B cell (primary cell): Measurements from ENCODE around the gene MT4. TPM values are rescaled to one million over a fixed set of nuclear protein-coding genes. Genes with fewer than 3 reads are reported as not detected.

Source experiments
- ATAC-seq: fragments of 200-7000 bp; cut with Tn5 transposase; one replicate; pipeline ENCODE4 v1.10.0; 2021; ENCODE audit warnings: low read depth, mild to moderate bottlenecking, moderate number of reproducible peaks, moderate library complexity
- CTCF ChIA-PET: fragments of 350-600 bp; sonication (Branson Sonifier 250); formaldehyde crosslinking; loops from one replicate; lab custom pipeline; 2021; ENCODE audit warnings: antibody characterized with exemption, inconsistent platforms; lab: Charles Lee
- POLR2A ChIA-PET: fragments of 350-600 bp; sonication (Branson Sonifier 250); formaldehyde crosslinking; loops from one replicate; lab custom pipeline; 2021; ENCODE audit warnings: antibody characterized with exemption; lab: Charles Lee
- DNase-seq: peaks from one replicate; pipeline ENCODE4 v3.0.0; 2013
- H2AFZ ChIP-seq: 2 replicates; pipeline ENCODE4 v1.6.1; 2012; ENCODE audit warnings: mild to moderate bottlenecking, low read depth, low read length; ENCODE audit not compliant: insufficient read depth, poor library complexity, severe bottlenecking
- H3K27ac ChIP-seq, 2 donors: 1 replicate in 1 of 2; 2 replicates in 1 of 2; pipeline ENCODE4 v1.5.1; 2012 to 2013; ENCODE audit warnings: low read length in 2 of 2, mild to moderate bottlenecking in 2 of 2, moderate library complexity in 1 of 2
- H3K27me3 ChIP-seq, 4 experiments: fragments of 200-600 bp in 1 of 4; sonication (generic) in 1 of 4; replicated peaks in 1 of 4; 1 replicate in 2 of 4; 2 replicates in 2 of 4; pipeline versions ENCODE4 v1.6.1 to v1.7.0; 2013 to 2016; ENCODE audit warnings: low read length in 3 of 4, mild to moderate bottlenecking in 2 of 4, mixed read lengths in 1 of 4, moderate library complexity in 1 of 4; ENCODE audit not compliant: insufficient read depth in 4 of 4, control insufficient read depth in 3 of 4; ENCODE audit errors: control extremely low read depth in 1 of 4
- H3K36me3 ChIP-seq, 2 experiments: replicated peaks in 1 of 2; 1 replicate in 1 of 2; 2 replicates in 1 of 2; pipeline versions ENCODE4 v1.6.1 to v1.7.1; 2013; ENCODE audit warnings: low read length in 1 of 2; ENCODE audit not compliant: insufficient read depth in 2 of 2, control insufficient read depth in 1 of 2; ENCODE audit errors: control extremely low read depth in 1 of 2, extremely low read depth in 1 of 2
- H3K4me1 ChIP-seq, 2 donors: fragments of 200-600 bp in 1 of 2; sonication (generic) in 1 of 2; 1 replicate in 1 of 2; 2 replicates in 1 of 2; pipeline versions ENCODE4 v1.5.1 to v1.6.1; 2013 to 2017; ENCODE audit warnings: low read length in 2 of 2; ENCODE audit not compliant: control insufficient read depth in 2 of 2, insufficient read depth in 2 of 2
- H3K4me2 ChIP-seq: replicated peaks from 2 replicates; pipeline ENCODE3; 2012; ENCODE audit warnings: mild to moderate bottlenecking, low read depth, low read length; ENCODE audit not compliant: poor library complexity, severe bottlenecking
- H3K4me3 ChIP-seq, 5 experiments: fragments of 200-600 bp in 1 of 5; sonication (generic) in 1 of 5; 1 replicate in 3 of 5; 2 replicates in 2 of 5; pipeline versions ENCODE4 v1.5.1 to v1.7.0; 2011 to 2016; ENCODE audit warnings: low read length in 4 of 5, mild to moderate bottlenecking in 4 of 5, low read depth in 2 of 5, control low read depth in 1 of 5, moderate library complexity in 1 of 5; ENCODE audit not compliant: insufficient read depth in 1 of 5; ENCODE audit errors: control extremely low read depth in 1 of 5, extremely low read depth in 1 of 5
- H3K79me2 ChIP-seq: fragments of 200-600 bp; sonication (generic); one replicate; pipeline ENCODE4 v1.6.0; 2016; ENCODE audit warnings: low read length; ENCODE audit not compliant: control insufficient read depth, insufficient read depth
- H3K9ac ChIP-seq: fragments of 200-600 bp; sonication (generic); 2 replicates; pipeline ENCODE4 v1.6.1; 2017; ENCODE audit warnings: mild to moderate bottlenecking, low read length, moderate library complexity
- H3K9me3 ChIP-seq, 3 donors: one replicate each; pipeline versions ENCODE4 v1.6.1 to v1.7.1; 2013; ENCODE audit warnings: low read length in 2 of 3; ENCODE audit not compliant: control insufficient read depth in 2 of 3, insufficient read depth in 1 of 3; ENCODE audit errors: control extremely low read depth in 1 of 3
- H4K20me1 ChIP-seq: 2 replicates; pipeline ENCODE4 v1.6.0; 2012; ENCODE audit warnings: mild to moderate bottlenecking, low read length; ENCODE audit not compliant: insufficient read depth, control insufficient read depth, poor library complexity, severe bottlenecking
- H3K27ac Mint-ChIP-seq: one replicate; pipeline ENCODE4 v1.8.0; 2021; ENCODE audit warnings: mixed read lengths
- H3K27me3 Mint-ChIP-seq: one replicate; pipeline ENCODE4 v1.8.0; 2021; ENCODE audit warnings: mixed read lengths
- H3K4me1 Mint-ChIP-seq: one replicate; pipeline ENCODE4 v1.8.0; 2021; ENCODE audit warnings: mixed read lengths
- H3K4me3 Mint-ChIP-seq: one replicate; pipeline ENCODE4 v1.8.0; 2021; ENCODE audit warnings: mixed read lengths
- H3K9me3 Mint-ChIP-seq: one replicate; pipeline ENCODE4 v1.8.0; 2022; ENCODE audit warnings: mixed read lengths; ENCODE audit not compliant: insufficient read depth
- EZH2 ChIP-seq: IDR thresholded peaks from 2 replicates; pipeline ENCODE4 v1.6.1; 2012; ENCODE audit warnings: borderline replicate concordance, low read depth, mild to moderate bottlenecking, moderate library complexity, low read length; ENCODE audit not compliant: insufficient read depth, poor library complexity, severe bottlenecking
- WGBS: methylation state at CpG from one replicate; pipeline ENCODE4 v1.1.5; 2013; ENCODE audit warnings: missing lambda C conversion rate; ENCODE audit not compliant: insufficient coverage; 5-methylcytosine and 5-hydroxymethylcytosine counted together
- intact Hi-C: fragments of 100-400 bp; cut with micrococcal nuclease; formaldehyde crosslinking; loops from one replicate; pipeline ENCODE4 v1.10.0; 2022
- polyA plus RNA-seq: library from polyadenylated mRNA; depleted of rRNA; stranded (reverse); fragments of >200 nt; gene quantifications from 2 replicates; pipeline ENCODE4 v1.2.3, GENCODE V29; 2012
- total RNA-seq, 2 donors: library from RNA; stranded (reverse); fragments of 120-200 nt in 1 of 2; gene quantifications; 1 replicate in 1 of 2; 2 replicates in 1 of 2; pipeline versions ENCODE4 v1.2.3 to v1.2.4, GENCODE V29; 2013 to 2022
- TF ChIP-seq, protein P1 (sequence below): fragments of 200-600 bp; IDR thresholded peaks from one replicate; pipeline ENCODE4 v1.8.0; 2022; ENCODE audit warnings: antibody characterized with exemption, mild to moderate bottlenecking

The MT4 gene
- total and polyA plus RNA-seq, 2 donors (not counting 1 experiment from before 2014, with no cell fraction given), result not detected

DNA sequence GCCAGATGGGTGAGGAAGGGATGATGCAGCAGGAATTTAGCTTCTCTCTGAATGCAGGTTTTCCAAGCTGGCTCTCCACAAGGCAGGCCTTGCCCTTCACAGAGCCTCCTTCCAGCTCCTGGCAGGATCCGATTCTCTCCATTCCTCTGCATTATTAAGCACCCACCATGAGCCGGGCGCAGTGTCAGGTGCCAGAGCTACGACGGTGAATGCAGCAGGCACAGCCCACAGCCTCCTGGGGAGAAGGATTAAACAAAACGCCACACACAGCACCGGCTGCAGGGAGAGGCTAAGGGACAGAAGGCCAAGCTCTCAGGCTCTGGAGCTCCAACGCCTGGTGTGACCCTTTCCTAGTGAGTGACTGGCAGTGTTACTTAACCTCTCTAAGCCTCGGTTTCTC, 36.5 kb downstream of the MT4 start:
- H3K79me2 ChIP-seq, result no peaks in the 10 kb centered on the region
- TF ChIP-seq EZH2, result no peak
- TF ChIP-seq, protein P1, sequence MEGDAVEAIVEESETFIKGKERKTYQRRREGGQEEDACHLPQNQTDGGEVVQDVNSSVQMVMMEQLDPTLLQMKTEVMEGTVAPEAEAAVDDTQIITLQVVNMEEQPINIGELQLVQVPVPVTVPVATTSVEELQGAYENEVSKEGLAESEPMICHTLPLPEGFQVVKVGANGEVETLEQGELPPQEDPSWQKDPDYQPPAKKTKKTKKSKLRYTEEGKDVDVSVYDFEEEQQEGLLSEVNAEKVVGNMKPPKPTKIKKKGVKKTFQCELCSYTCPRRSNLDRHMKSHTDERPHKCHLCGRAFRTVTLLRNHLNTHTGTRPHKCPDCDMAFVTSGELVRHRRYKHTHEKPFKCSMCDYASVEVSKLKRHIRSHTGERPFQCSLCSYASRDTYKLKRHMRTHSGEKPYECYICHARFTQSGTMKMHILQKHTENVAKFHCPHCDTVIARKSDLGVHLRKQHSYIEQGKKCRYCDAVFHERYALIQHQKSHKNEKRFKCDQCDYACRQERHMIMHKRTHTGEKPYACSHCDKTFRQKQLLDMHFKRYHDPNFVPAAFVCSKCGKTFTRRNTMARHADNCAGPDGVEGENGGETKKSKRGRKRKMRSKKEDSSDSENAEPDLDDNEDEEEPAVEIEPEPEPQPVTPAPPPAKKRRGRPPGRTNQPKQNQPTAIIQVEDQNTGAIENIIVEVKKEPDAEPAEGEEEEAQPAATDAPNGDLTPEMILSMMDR, result no peak
- peaks cover 2% of the 10 kb centered on the region for H3K4me1 Mint-ChIP-seq
- intact Hi-C loops, result loop anchor here (10.0 kb wide), 1 partner anchor 313 kb away; no protein-coding TSS in a partner anchor
- H3K27me3 Mint-ChIP-seq, result peaks cover 26% of the 10 kb centered on the region
- H4K20me1 ChIP-seq, result no peaks in the 10 kb centered on the region
- ChIA-PET CTCF (interaction anchor here (0.8 to 2.3 kb wide), 15 partner anchors 9 to 162 kb away, joined by 3 to 15 read pairs (median 5); no protein-coding TSS in a partner anchor), POLR2A (no interaction called here)
- no peak overlapping the region for H3K4me3 ChIP-seq
- H3K4me2 ChIP-seq, result no peak overlapping the region
- H3K9ac ChIP-seq, result no peak overlapping the region
- no peak for ATAC-seq
- no peaks in the 10 kb centered on the region for H3K4me1 ChIP-seq
- H3K9me3 ChIP-seq, result no peaks in the 10 kb centered on the region
- H3K9me3 Mint-ChIP-seq, result no peaks in the 10 kb centered on the region
- no peaks in the 10 kb centered on the region for H3K36me3 ChIP-seq
- no peak overlapping the region for H3K4me3 Mint-ChIP-seq
- no peak overlapping the region for H3K27ac Mint-ChIP-seq
- no peak overlapping the region for H2AFZ ChIP-seq
- H3K27ac ChIP-seq, result no peak overlapping the region
- DNase-seq, result no peak
- peaks cover 0 to 11% (median 3%) of the 10 kb centered on the region in 4 experiments for H3K27me3 ChIP-seq
- WGBS, result 85% methylated on average over 8 of the region's 9 CpGs

DNA sequence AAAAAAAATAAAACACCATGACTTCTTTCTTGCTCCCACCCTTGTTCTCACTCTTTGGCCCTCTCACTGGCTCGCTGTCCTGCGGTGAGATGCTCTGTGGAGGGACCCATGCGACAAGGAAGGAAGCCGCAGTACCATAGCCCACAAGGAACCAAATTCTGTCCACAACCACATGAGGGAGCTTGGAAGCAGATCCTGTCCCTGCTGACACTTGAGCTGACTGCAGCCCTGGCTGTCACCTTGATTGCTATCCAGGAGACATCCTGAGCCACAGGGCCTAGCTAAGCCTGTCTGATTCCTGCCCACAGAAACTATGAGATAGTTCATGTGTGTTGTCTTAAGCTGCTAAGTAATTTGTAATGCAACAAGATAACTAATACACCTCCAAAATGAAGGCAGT, 38.7 kb downstream of the MT4 start:
- no peak overlapping the region for H3K9ac ChIP-seq
- no peak for TF ChIP-seq EZH2
- TF ChIP-seq, protein P1, result no peak
- intact Hi-C loops, result loop anchor here (10.0 kb wide), 1 partner anchor 311 kb away; no protein-coding TSS in a partner anchor
- Mint-ChIP-seq H3K4me1 (peaks cover 12% of the 10 kb centered on the region), H3K27me3 (peaks cover 19% of the 10 kb centered on the region), H3K4me3 (no peak overlapping the region), H3K9me3 (no peaks in the 10 kb centered on the region), H3K27ac (no peak overlapping the region)
- no peak overlapping the region for H2AFZ ChIP-seq
- ATAC-seq (no peak), DNase-seq (no peak)
- peaks cover 5 to 15% of the 10 kb centered on the region in 2 donors for H3K4me1 ChIP-seq
- 17% methylated on average over 3 of the region's 4 CpGs for WGBS
- POLR2A ChIA-PET, result interaction anchor here (1.0 kb wide), 1 partner anchor 98 kb away, joined by 4 read pairs; no protein-coding TSS in a partner anchor
- no peak overlapping the region for H3K27ac ChIP-seq
- no peak overlapping the region for H3K4me3 ChIP-seq
- CTCF ChIA-PET, result interaction anchor here (0.7 to 1.9 kb wide), 5 partner anchors 20 to 100 kb away, joined by 3 to 18 read pairs (median 4); no protein-coding TSS in a partner anchor
- no peak overlapping the region for H3K4me2 ChIP-seq
- no peaks in the 10 kb centered on the region for H3K79me2 ChIP-seq
- no peaks in the 10 kb centered on the region for H4K20me1 ChIP-seq
- H3K9me3 ChIP-seq, result no peaks in the 10 kb centered on the region
- no peaks in the 10 kb centered on the region for H3K36me3 ChIP-seq
- H3K27me3 ChIP-seq, result peaks cover 0 to 11% (median 3%) of the 10 kb centered on the region in 4 experiments
